Chondrocyte (in vitro differentiated cells): Measurements from ENCODE around the gene RFWD3. TPM values are rescaled to one million over a fixed set of nuclear protein-coding genes. Genes with fewer than 3 reads are reported as not detected.

ENCODE experiments used
- DNase-seq: peaks from one replicate; pipeline ENCODE4 v3.0.0; 2021; ENCODE audit warnings: mixed read lengths, low spot score
- H3K27ac Mint-ChIP-seq: one replicate; pipeline ENCODE4 v1.8.0; 2021; ENCODE audit warnings: mild to moderate bottlenecking, moderate library complexity, mixed read lengths; ENCODE audit not compliant: unreplicated experiment
- H3K27me3 Mint-ChIP-seq: 2 replicates; pipeline ENCODE4 v1.8.0; 2021; ENCODE audit warnings: low read depth, mixed read lengths
- H3K36me3 Mint-ChIP-seq: 2 replicates; pipeline ENCODE4 v1.8.0; 2021; ENCODE audit warnings: low read depth, mixed read lengths
- H3K4me1 Mint-ChIP-seq: 2 replicates; pipeline ENCODE4 v1.8.0; 2021; ENCODE audit warnings: low read depth, mild to moderate bottlenecking, mixed read lengths
- H3K4me3 Mint-ChIP-seq: one replicate; pipeline ENCODE4 v1.8.0; 2021; ENCODE audit warnings: mild to moderate bottlenecking, moderate library complexity, mixed read lengths; ENCODE audit not compliant: unreplicated experiment
- H3K9me3 Mint-ChIP-seq: 2 replicates; pipeline ENCODE4 v1.8.0; 2021; ENCODE audit warnings: low read depth, mixed read lengths
- CTCF ChIP-seq: fragments of 200-600 bp; sonication (generic); IDR thresholded peaks from 2 replicates; pipeline ENCODE4 v1.5.0; 2021; ENCODE audit warnings: antibody characterized with exemption, mild to moderate bottlenecking, moderate library complexity
- total RNA-seq: library from RNA; stranded (reverse); gene quantifications from 3 replicates; pipeline ENCODE4 v1.2.1, GENCODE V29; 2021

The RFWD3 gene
- total RNA-seq, 1 donor from 2014 or later = 23.2 TPM

GRCh38 chr16:74622005-74622404 lies 44.7 kb downstream of the RFWD3 start:
- no peak for TF ChIP-seq CTCF
- no peaks in the 10 kb centered on the region for H3K9me3 Mint-ChIP-seq
- H3K4me3 Mint-ChIP-seq = no peak overlapping the region
- H3K27ac Mint-ChIP-seq = no peak overlapping the region
- peaks cover 13% of the 10 kb centered on the region for H3K36me3 Mint-ChIP-seq
- DNase-seq = no peak
- no peaks in the 10 kb centered on the region for H3K27me3 Mint-ChIP-seq
- peaks cover 23% of the 10 kb centered on the region for H3K4me1 Mint-ChIP-seq

DNA sequence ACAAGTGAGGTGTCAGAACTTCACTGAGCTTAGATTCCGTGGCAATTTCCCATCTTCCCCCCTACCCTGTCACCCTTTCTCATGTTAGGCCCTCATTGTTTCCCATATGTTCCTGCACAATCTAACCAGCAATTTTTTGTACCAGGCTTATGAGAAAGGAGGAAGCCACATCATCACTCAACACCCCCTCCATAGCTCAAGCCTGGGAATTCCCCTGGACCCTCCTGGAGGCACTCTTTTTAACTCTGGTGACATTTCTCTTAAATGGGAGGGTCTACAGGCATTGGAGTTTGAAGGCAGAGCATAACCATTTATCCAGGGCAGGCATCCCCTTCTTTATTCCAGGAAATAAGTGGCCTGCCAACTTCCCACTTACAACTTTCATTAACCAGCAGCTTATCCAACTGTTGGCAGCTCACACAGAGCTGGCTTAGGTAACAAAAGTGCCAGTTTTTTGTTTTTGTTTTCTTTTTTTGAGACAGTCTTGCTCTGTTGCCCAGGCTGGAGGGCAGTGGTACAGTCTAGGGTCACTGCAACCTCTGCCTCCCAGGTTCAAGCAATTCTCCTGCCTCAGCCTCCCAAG lies 49.4 kb downstream of the RFWD3 start:
- Mint-ChIP-seq H3K36me3 (peaks cover 8% of the 10 kb centered on the region), H3K9me3 (no peaks in the 10 kb centered on the region), H3K27ac (peak overlapping the region; percentile 30), H3K27me3 (no peaks in the 10 kb centered on the region), H3K4me3 (no peak overlapping the region), H3K4me1 (peaks cover 12% of the 10 kb centered on the region)
- no peak for DNase-seq
- TF ChIP-seq CTCF = no peak

- H3K4me1 Mint-ChIP-seq = peaks cover 26% of the 10 kb centered on the region
- peak overlapping the region; percentile 97 for H3K27ac Mint-ChIP-seq
- DNase-seq = no peak
- no peaks in the 10 kb centered on the region for H3K27me3 Mint-ChIP-seq
- H3K4me3 Mint-ChIP-seq = no peak overlapping the region
- H3K36me3 Mint-ChIP-seq = peaks cover 5% of the 10 kb centered on the region
- no peak for TF ChIP-seq CTCF
- no peaks in the 10 kb centered on the region for H3K9me3 Mint-ChIP-seq
Measured at GRCh38 chr16:74611721-74612120, 55.0 kb downstream of the RFWD3 start.

- H3K27ac Mint-ChIP-seq = no peak overlapping the region
- H3K4me3 Mint-ChIP-seq = no peak overlapping the region
- H3K9me3 Mint-ChIP-seq = no peaks in the 10 kb centered on the region
Measured at GRCh38 chr16:74608944-74609343, 57.7 kb downstream of the RFWD3 start.

DNA sequence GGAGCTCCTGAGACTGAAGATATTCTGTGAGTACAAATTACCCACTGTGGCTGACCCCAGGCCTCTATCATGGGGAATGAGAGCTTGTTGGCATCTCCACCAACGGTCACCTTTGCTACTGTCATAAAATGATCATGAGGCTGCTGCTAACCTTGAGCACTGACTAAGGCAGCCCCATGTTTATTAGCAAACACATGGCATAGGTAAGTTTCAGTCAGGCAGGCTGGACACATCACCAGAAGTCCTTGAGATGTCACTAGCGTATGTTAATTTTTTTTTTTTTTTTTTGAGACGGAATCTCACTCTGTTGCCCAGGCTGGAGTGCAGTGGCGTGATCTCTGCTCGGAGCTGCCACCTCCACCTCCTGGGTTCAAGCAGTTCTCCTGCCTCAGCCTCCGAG lies 58.3 kb downstream of the RFWD3 start:
- TF ChIP-seq CTCF = no peak
- Mint-ChIP-seq H3K4me1 (peaks cover 50% of the 10 kb centered on the region), H3K36me3 (no peaks in the 10 kb centered on the region), H3K4me3 (no peak overlapping the region), H3K27me3 (no peaks in the 10 kb centered on the region), H3K9me3 (no peaks in the 10 kb centered on the region), H3K27ac (no peak overlapping the region)
- DNase-seq = peak; percentile 4

More at GRCh38 chr16:74608944-74609343, 57.7 kb downstream of the RFWD3 start:
- H3K4me1 Mint-ChIP-seq = peaks cover 45% of the 10 kb centered on the region
- TF ChIP-seq CTCF = no peak
- peaks cover 3% of the 10 kb centered on the region for H3K36me3 Mint-ChIP-seq
- no peaks in the 10 kb centered on the region for H3K27me3 Mint-ChIP-seq
- DNase-seq = peak; percentile 15
